ENCODE data around the gene SYNJ2BP. TPM values are rescaled to one million over a fixed set of nuclear protein-coding genes. Genes with fewer than 3 reads are reported as not detected.

The SYNJ2BP gene
- total RNA-seq, 1 donor from 2014 or later = 41.6 TPM

DNA sequence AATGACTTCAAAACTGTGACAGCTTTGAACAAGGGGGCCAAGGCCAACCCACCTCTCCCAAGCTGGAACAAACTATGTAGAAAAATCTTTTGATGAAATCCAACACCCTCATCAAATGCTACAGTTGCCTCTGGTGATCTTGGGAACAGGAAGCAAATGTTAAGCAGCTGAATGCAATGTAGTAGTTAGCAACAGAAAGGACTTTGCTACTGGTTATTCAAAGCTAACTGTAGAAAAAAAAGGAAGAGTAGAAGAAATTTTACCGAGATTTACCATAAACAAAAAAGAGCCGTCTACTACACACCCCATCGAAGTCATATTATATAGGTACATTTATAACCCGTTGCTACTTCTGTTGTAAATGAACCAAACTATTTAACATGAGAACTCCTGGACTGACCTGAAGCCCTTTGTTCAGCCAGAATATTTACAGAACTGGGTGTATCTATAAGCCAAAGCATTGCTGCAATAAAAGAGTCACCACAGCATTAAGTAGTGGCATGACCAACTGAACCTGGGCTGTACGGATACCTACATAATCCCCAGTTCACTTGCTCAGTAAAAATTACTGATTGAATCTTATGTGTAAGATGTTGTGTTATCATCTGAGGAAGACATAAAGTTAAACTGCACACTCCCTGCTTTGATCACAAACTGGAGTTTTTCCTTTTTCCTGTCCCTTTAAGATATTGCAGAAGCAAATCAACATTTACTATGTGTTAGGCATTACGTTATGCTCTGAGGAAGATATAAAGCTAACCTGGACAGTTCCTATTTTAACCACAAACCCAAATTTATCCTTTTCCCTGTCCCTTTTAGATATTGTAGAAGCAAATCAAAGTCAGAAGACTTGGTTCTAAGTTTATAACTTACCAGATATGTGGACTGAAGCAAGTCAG lies 25.1 kb downstream of the SYNJ2BP start:
- DNase-seq = peak; percentile 31

DNA sequence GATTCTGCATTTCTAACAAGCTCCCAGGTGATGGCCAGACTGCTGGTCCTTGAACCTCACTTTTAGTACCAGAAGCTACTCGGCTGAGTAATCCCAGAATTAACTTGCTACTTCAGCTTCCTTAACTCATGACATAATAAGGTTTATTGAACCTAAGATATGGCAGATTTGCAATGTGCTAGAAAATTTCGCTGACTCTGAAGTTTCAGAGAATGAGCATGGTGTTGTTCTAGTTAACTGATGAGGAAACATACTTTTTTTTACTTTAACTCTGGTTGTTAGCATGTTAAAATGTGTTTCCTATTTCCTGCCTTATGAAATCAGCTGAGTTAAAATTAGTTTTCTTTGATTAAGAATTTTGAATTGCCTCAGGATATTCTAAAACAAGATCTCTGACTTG lies 34.4 kb downstream of the SYNJ2BP start:
- DNase-seq = no peak

DNA sequence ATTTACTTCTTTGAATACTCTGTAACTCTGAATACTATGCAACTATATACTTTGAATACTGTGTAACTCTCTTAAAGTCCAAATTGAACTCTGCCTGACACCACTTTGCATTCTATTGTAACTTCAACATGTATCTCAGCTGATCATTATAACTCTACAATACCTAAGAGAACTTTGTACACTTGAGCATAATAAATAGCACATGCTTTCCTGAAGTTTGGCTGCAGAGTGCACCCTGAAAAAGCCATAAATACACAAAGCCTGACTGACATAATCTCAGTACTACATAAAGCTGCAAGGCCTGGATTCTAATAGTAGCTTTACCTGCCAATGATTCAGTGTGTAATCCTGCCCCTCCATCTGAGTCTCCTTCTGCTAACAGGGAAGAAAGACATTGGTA lies 36.1 kb downstream of the SYNJ2BP start:
- DNase-seq = no peak

- DNase-seq = no peak
These were observed 38.2 kb downstream of the SYNJ2BP start for GRCh38 chr14:70378696-70379095.

Other genes starting within 250 kb of the SYNJ2BP start
- 28.4 TPM for gene SLC8A3, start 228.1 kb downstream of the SYNJ2BP start, total RNA-seq
- gene COX16, start 57.4 kb downstream of the SYNJ2BP start, total RNA-seq = 40.6 TPM
- gene ADAM21, start 35.1 kb upstream of the SYNJ2BP start, total RNA-seq = not detected
- 5.0 TPM for gene ADAM20, start 117.9 kb upstream of the SYNJ2BP start, total RNA-seq
- 57.1 TPM for gene MED6, start 183.6 kb upstream of the SYNJ2BP start, total RNA-seq
- 4.2 TPM for gene TTC9, start 224.8 kb upstream of the SYNJ2BP start, total RNA-seq

Measured in tongue (tissue), 2 donors.